Activated CD8-positive, alpha-beta T cell treated with anti-CD3 and anti-CD28 coated beads for 36 hours (primary cell): ENCODE data around the gene MRO. TPM values are rescaled to one million over a fixed set of nuclear protein-coding genes. Genes with fewer than 3 reads are reported as not detected.

Experiments
- ATAC-seq: fragments of 200-7000 bp; cut with Tn5 transposase; one replicate; pipeline ENCODE4 v1.10.0; 2021; ENCODE audit warnings: mild to moderate bottlenecking, moderate library complexity
- CTCF ChIA-PET: fragments of 350-600 bp; sonication (Branson Sonifier 250); formaldehyde crosslinking; loops from one replicate; lab custom pipeline; 2021; ENCODE audit warnings: antibody characterized with exemption; lab: Charles Lee
- POLR2A ChIA-PET: fragments of 350-600 bp; sonication (Branson Sonifier 250); formaldehyde crosslinking; loops from one replicate; lab custom pipeline; 2021; ENCODE audit warnings: antibody characterized with exemption; lab: Charles Lee
- DNase-seq: peaks from one replicate; pipeline ENCODE4 v3.0.0-alpha.2; 2020
- H3K27ac Mint-ChIP-seq: one replicate; pipeline ENCODE4 v1.8.0; 2021; ENCODE audit warnings: mild to moderate bottlenecking, mixed read lengths
- H3K27me3 Mint-ChIP-seq: one replicate; pipeline ENCODE4 v1.8.0; 2021; ENCODE audit warnings: mixed read lengths
- H3K36me3 Mint-ChIP-seq: one replicate; pipeline ENCODE4 v1.8.0; 2021; ENCODE audit warnings: low read depth, mixed read lengths
- H3K4me1 Mint-ChIP-seq: one replicate; pipeline ENCODE4 v1.8.0; 2021; ENCODE audit warnings: low read depth, mixed read lengths
- H3K4me3 Mint-ChIP-seq: one replicate; pipeline ENCODE4 v1.8.0; 2021; ENCODE audit warnings: mild to moderate bottlenecking, moderate library complexity, mixed read lengths
- H3K9me3 Mint-ChIP-seq: one replicate; pipeline ENCODE4 v1.8.0; 2021; ENCODE audit warnings: mixed read lengths
- intact Hi-C: fragments of 100-400 bp; cut with micrococcal nuclease; formaldehyde crosslinking; loops from one replicate; pipeline ENCODE4 v1.10.0; 2022
- total RNA-seq, 2 experiments: library from RNA; stranded (reverse); gene quantifications; one replicate each; pipeline ENCODE4 v1.2.3, GENCODE V29; 2021
- TF ChIP-seq, protein P1 (sequence below): fragments of 200-600 bp; IDR thresholded peaks from one replicate; pipeline ENCODE4 v1.8.0; 2022; ENCODE audit warnings: antibody characterized with exemption, mild to moderate bottlenecking

Gene MRO
- total RNA-seq, 2 experiments from 2014 or later, result not detected

DNA sequence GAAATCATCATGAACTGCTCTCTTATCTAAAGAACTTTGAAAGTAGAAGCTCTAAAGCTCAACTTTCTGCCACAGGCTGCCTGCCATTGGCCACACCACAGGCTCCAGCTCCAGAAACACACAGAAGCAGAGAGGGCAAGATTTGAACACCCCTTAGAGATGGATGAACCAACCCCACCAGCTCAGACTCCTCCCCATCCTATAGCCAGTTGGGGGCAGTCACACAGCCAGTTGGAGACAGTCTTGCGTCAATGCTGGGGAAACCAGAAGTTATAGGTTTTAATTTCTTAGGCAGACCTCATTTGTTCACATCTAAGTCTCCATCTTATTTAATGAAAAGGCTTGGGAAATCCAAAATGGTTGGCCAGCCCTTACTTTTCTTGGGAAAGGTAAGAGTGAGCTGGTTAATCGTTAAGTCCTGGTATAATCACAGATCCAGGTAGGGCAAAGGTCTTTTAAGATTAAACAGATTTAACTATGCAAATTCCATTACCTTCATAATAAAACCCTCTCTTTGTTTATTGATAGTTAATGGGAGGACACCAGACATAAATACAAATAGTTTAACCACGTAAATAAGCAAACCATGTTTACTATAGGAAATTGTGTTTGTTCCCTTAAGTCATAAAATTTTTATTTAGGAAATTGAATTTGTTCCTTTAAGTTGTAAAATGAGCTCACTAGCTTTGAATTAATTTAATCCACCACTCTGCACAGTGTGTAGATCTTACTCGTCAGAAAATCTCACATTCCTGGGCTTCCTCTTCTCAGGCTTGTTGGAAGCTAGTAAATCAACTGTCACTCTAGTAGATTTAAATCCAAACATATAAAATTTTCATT is 28.0 kb downstream of the MRO start:
- H3K4me3 Mint-ChIP-seq, result no peak overlapping the region
- H3K36me3 Mint-ChIP-seq, result no peaks in the 10 kb centered on the region
- POLR2A ChIA-PET, result no interaction called here
- CTCF ChIA-PET, result no interaction called here
- no peaks in the 10 kb centered on the region for H3K4me1 Mint-ChIP-seq
- TF ChIP-seq, protein P1, sequence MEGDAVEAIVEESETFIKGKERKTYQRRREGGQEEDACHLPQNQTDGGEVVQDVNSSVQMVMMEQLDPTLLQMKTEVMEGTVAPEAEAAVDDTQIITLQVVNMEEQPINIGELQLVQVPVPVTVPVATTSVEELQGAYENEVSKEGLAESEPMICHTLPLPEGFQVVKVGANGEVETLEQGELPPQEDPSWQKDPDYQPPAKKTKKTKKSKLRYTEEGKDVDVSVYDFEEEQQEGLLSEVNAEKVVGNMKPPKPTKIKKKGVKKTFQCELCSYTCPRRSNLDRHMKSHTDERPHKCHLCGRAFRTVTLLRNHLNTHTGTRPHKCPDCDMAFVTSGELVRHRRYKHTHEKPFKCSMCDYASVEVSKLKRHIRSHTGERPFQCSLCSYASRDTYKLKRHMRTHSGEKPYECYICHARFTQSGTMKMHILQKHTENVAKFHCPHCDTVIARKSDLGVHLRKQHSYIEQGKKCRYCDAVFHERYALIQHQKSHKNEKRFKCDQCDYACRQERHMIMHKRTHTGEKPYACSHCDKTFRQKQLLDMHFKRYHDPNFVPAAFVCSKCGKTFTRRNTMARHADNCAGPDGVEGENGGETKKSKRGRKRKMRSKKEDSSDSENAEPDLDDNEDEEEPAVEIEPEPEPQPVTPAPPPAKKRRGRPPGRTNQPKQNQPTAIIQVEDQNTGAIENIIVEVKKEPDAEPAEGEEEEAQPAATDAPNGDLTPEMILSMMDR, result no peak
- H3K9me3 Mint-ChIP-seq, result no peaks in the 10 kb centered on the region
- ATAC-seq, result no peak
- H3K27me3 Mint-ChIP-seq, result peaks cover 14% of the 10 kb centered on the region
- no peak for DNase-seq
- H3K27ac Mint-ChIP-seq, result no peak overlapping the region
- intact Hi-C loops, result no loop called here

DNA sequence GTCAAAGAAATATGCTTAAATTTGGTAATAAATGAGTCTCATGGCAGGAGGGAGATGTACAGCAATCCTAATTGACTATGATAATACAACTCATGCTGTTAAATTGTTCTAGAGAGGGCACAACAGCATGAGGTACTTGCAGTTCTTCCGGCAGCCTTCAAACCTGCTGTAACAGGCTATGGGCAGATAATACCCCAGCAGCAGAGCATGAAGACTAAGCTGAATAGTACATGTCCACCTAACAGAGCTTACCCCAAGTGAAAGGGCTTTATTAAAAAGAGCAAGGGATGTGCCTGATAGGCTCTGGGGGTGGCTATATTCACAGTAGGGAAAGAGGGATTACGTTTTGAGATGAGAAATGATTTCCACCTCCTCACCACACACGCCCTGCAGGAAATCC is 28.9 kb downstream of the MRO start:
- intact Hi-C loops, result no loop called here
- no peak overlapping the region for H3K27ac Mint-ChIP-seq
- no peaks in the 10 kb centered on the region for H3K36me3 Mint-ChIP-seq
- H3K4me1 Mint-ChIP-seq, result no peaks in the 10 kb centered on the region
- no peak for ATAC-seq
- H3K4me3 Mint-ChIP-seq, result no peak overlapping the region
- TF ChIP-seq, protein P1, result no peak
- ChIA-PET POLR2A (no interaction called here), CTCF (no interaction called here)
- H3K9me3 Mint-ChIP-seq, result no peaks in the 10 kb centered on the region
- DNase-seq, result no peak
- H3K27me3 Mint-ChIP-seq, result peaks cover 12% of the 10 kb centered on the region

DNA sequence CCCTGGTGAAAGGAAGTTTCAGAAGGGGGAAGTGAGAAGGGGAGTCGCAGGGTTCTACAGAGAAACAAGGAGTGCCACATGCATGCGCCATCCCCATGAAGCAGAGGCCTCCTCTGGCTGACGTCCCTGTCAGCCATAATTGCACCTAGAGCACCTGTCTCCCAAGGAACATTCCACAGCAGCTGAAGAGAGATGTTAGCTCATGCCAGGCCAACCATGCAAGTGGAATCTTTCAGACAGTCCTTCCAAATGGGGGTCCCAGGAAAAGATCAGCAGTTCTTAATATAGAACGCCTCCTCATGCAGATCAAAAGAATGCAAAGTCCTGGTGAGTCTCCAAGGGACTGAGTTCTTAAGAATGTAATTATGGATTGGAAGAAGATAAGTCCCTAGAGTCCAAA is 29.6 kb downstream of the MRO start:
- ChIA-PET POLR2A (no interaction called here), CTCF (no interaction called here)
- intact Hi-C loops, result no loop called here
- H3K27ac Mint-ChIP-seq, result no peak overlapping the region
- H3K4me1 Mint-ChIP-seq, result no peaks in the 10 kb centered on the region
- TF ChIP-seq, protein P1, result no peak
- H3K27me3 Mint-ChIP-seq, result peaks cover 9% of the 10 kb centered on the region
- DNase-seq (no peak), ATAC-seq (no peak)
- H3K9me3 Mint-ChIP-seq, result no peaks in the 10 kb centered on the region
- no peak overlapping the region for H3K4me3 Mint-ChIP-seq
- no peaks in the 10 kb centered on the region for H3K36me3 Mint-ChIP-seq

DNA sequence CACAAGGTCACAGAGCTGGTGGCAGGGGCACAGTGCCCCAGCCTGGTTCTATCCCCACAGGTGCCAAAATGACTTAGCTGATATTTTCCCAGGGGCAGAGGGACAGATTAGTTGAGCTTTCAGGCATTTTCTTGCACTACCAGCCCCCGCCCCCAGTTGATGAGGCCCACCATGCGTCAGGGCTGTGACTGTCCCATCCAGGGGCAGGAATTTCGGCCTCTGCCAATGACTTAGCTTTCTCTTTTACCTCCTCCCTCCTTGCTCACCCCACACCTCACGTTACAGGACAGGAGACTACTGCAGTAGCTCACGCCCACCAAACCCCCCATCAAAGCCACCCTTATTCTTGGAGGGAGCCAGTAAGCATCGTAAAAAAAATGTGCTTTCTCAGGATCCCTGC is 31.5 kb downstream of the MRO start:
- TF ChIP-seq, protein P1, result no peak
- CTCF ChIA-PET, result no interaction called here
- no peak overlapping the region for H3K4me3 Mint-ChIP-seq

DNA sequence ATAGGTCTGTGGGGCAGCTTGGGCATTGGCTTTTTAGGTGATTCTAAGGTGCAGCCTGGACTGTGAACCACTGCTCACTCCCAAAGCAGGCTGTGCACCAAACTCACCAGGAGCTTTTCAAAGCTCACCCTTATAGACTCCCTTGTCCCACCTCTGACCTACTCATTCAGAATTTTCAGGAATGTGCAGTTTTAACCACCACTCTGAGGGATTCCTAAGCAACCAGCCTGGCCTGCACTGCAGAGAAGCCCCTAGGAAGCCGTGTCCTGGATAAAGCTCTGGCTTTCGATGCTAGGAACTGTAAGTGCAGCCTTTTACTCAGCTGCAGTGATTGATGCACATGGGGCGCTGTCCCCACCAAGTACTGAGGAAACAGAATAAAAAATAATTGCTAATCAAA is 33.0 kb downstream of the MRO start:
- Mint-ChIP-seq H3K27me3 (peaks cover 8% of the 10 kb centered on the region), H3K27ac (no peak overlapping the region), H3K9me3 (no peaks in the 10 kb centered on the region), H3K4me3 (no peak overlapping the region), H3K36me3 (no peaks in the 10 kb centered on the region), H3K4me1 (no peaks in the 10 kb centered on the region)
- POLR2A ChIA-PET, result interaction anchor here (0.5 kb wide), 1 partner anchor 10 kb away, joined by 3 read pairs; no protein-coding TSS in a partner anchor
- TF ChIP-seq, protein P1, result no peak
- CTCF ChIA-PET, result no interaction called here
- intact Hi-C loops, result no loop called here
- no peak for DNase-seq
- no peak for ATAC-seq

More for the DNA sequence above, 31.5 kb downstream of the MRO start:
- ATAC-seq, result no peak
- Mint-ChIP-seq H3K9me3 (no peaks in the 10 kb centered on the region), H3K4me1 (no peaks in the 10 kb centered on the region), H3K27ac (no peak overlapping the region), H3K27me3 (peaks cover 6% of the 10 kb centered on the region), H3K36me3 (no peaks in the 10 kb centered on the region)
- DNase-seq, result no peak
- intact Hi-C loops, result no loop called here
- POLR2A ChIA-PET, result no interaction called here
